ENCODE data around the gene NDUFA12. TPM values are rescaled to one million over a fixed set of nuclear protein-coding genes. Genes with fewer than 3 reads are reported as not detected.
A peak's percentile ranks its signal among the peaks of the same experiment; 100 is the strongest.
"Not testable (repeated sequence)": the region's sequence is repeated elsewhere in the genome, so short reads cannot be mapped to it uniquely, and the experiment has no call there.

NDUFA12 gene
- total and polyA plus RNA-seq, 9 donors: 78.0 to 124 (median 89.2) TPM

GRCh38 chr12:95006206-95006605 is 2.7 kb upstream of the NDUFA12 start:
- H3K4me3 ChIP-seq (ENCODE audit: low read length): no peak overlapping the region
- no CpG with 5 or more reads among the region's 4 CpGs for WGBS (ENCODE audit: insufficient coverage)
- peaks cover 3% of the 10 kb centered on the region for H3K4me1 ChIP-seq (ENCODE audit: control insufficient read depth, insufficient read depth, low read length)
- DNase-seq: no peak
- H3K27ac ChIP-seq (ENCODE audit: low read length): no peak overlapping the region
- H3K27me3 ChIP-seq (ENCODE audit: control insufficient read depth, insufficient read depth, low read length): no peaks in the 10 kb centered on the region
- peaks cover 2% of the 10 kb centered on the region for H3K36me3 ChIP-seq (ENCODE audit: control insufficient read depth, insufficient read depth, low read length)
- peaks cover 10% of the 10 kb centered on the region for H3K9me3 ChIP-seq (replicated peaks; ENCODE audit: control insufficient read depth, low read depth, low read length)

DNA sequence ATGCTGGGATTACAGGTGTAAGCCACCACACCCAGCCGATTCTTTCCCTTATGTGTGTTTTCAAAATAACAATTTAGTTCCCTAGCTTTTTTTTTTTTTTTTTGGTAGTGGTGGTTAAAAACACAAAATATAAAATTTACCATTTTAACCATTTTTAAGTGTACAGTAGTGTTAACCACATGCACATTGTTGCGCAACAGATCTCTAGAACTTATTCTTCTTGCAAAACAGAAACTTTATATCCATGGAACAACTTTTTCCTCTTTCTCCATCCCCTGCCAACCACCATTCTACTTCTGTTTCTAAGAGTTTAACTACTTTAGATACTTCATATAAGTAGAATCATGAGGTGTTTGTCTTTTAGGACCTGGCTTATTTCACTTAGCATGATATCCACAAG is 1.1 kb upstream of the NDUFA12 start:
- H3K36me3 ChIP-seq (ENCODE audit: control insufficient read depth, insufficient read depth, low read length): peaks cover 6% of the 10 kb centered on the region
- peak; percentile 17 for DNase-seq
- peaks cover 10% of the 10 kb centered on the region for H3K9me3 ChIP-seq (replicated peaks; ENCODE audit: control insufficient read depth, low read depth, low read length)
- peaks cover 3% of the 10 kb centered on the region for H3K4me1 ChIP-seq (ENCODE audit: control insufficient read depth, insufficient read depth, low read length)
- no peak overlapping the region for H3K27ac ChIP-seq (ENCODE audit: low read length)
- no peak overlapping the region for H3K4me3 ChIP-seq (ENCODE audit: low read length)
- H3K27me3 ChIP-seq (ENCODE audit: control insufficient read depth, insufficient read depth, low read length): no peaks in the 10 kb centered on the region
- no CpG with 5 or more reads among the region's 2 CpGs for WGBS (ENCODE audit: insufficient coverage)

GRCh38 chr12:95003921-95004272 is 400 bp upstream of the NDUFA12 start:
- Histone ChIP-seq H3K4me3 (ENCODE audit: low read length) (peak overlapping the region; percentile 85), H3K36me3 (ENCODE audit: control insufficient read depth, insufficient read depth, low read length) (peaks cover 6% of the 10 kb centered on the region), H3K9me3 (replicated peaks; ENCODE audit: control insufficient read depth, low read depth, low read length) (peaks cover 10% of the 10 kb centered on the region), H3K27ac (ENCODE audit: low read length) (peak overlapping the region; percentile 78), H3K27me3 (ENCODE audit: control insufficient read depth, insufficient read depth, low read length) (no peaks in the 10 kb centered on the region), H3K4me1 (ENCODE audit: control insufficient read depth, insufficient read depth, low read length) (peaks cover 3% of the 10 kb centered on the region)
- no peak for DNase-seq
- no CpG with 5 or more reads among the region's 15 CpGs for WGBS (ENCODE audit: insufficient coverage)

GRCh38 chr12:95002754-95003153 is 743 bp downstream of the NDUFA12 start:
- H3K4me3 ChIP-seq (ENCODE audit: low read length): peak overlapping the region; percentile 85
- H3K36me3 ChIP-seq (ENCODE audit: control insufficient read depth, insufficient read depth, low read length): peaks cover 6% of the 10 kb centered on the region
- no CpG with 5 or more reads among the region's 3 CpGs for WGBS (ENCODE audit: insufficient coverage)
- H3K9me3 ChIP-seq (replicated peaks; ENCODE audit: control insufficient read depth, low read depth, low read length): peaks cover 3% of the 10 kb centered on the region
- peak overlapping the region; percentile 94 for H3K27ac ChIP-seq (ENCODE audit: low read length)
- DNase-seq: no peak
- H3K27me3 ChIP-seq (ENCODE audit: control insufficient read depth, insufficient read depth, low read length): no peaks in the 10 kb centered on the region
- H3K4me1 ChIP-seq (ENCODE audit: control insufficient read depth, insufficient read depth, low read length): peaks cover 3% of the 10 kb centered on the region

DNA sequence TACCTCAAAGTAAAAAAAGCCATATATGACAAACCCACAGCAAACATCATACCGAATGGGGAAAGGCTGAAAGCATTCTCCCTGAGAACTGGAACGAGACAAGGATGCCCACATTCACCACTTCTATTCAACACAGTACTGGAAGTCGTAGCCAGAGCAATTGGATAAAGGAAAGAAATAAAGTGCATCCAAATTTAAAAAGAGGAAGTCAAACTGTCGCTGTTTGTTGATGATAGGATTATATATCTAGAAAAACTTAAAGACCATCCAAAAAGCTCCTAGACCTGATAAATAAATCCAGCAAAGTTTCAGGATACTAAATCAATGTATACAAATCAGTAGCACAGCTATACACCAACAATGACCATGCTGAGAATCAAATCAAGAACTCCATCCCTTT is 5.2 kb downstream of the NDUFA12 start:
- Histone ChIP-seq H3K4me1 (ENCODE audit: control insufficient read depth, insufficient read depth, low read length) (no peaks in the 10 kb centered on the region), H3K27me3 (ENCODE audit: control insufficient read depth, insufficient read depth, low read length) (no peaks in the 10 kb centered on the region), H3K36me3 (ENCODE audit: control insufficient read depth, insufficient read depth, low read length) (peaks cover 9% of the 10 kb centered on the region), H3K27ac (ENCODE audit: low read length) (no peak overlapping the region), H3K9me3 (replicated peaks; ENCODE audit: control insufficient read depth, low read depth, low read length) (no peaks in the 10 kb centered on the region), H3K4me3 (ENCODE audit: low read length) (no peak overlapping the region)
- no peak for DNase-seq
- no CpG with 5 or more reads among the region's 4 CpGs for WGBS (ENCODE audit: insufficient coverage)

GRCh38 chr12:94997726-94998125 is 5.8 kb downstream of the NDUFA12 start:
- no peak overlapping the region for H3K4me3 ChIP-seq (ENCODE audit: low read length)

DNA sequence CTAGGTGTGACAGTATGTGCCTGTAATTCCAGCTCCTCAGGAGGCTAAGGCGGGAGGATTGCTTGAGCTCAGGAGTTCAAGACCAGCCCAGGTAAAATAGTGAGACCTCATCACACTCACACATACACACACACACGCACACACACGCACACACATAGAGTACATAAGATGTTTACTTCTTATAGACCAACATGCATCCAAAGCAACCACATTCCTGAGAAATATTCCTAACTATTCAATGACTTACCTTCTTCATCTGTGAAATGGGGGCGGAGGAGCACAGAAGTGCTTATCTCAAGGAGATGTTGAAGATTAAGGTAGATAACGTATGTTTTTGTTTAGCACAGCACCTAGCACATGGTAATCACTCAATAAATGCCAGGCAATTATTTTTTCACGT is 6.4 kb downstream of the NDUFA12 start:
- H3K27me3 ChIP-seq (ENCODE audit: control insufficient read depth, insufficient read depth, low read length): no peaks in the 10 kb centered on the region
- no peaks in the 10 kb centered on the region for H3K9me3 ChIP-seq (replicated peaks; ENCODE audit: control insufficient read depth, low read depth, low read length)
- H3K36me3 ChIP-seq (ENCODE audit: control insufficient read depth, insufficient read depth, low read length): peaks cover 18% of the 10 kb centered on the region
- WGBS (ENCODE audit: insufficient coverage): no CpG with 5 or more reads among the region's 6 CpGs
- DNase-seq: no peak
- H3K4me1 ChIP-seq (ENCODE audit: control insufficient read depth, insufficient read depth, low read length): no peaks in the 10 kb centered on the region
- no peak overlapping the region for H3K4me3 ChIP-seq (ENCODE audit: low read length)
- H3K27ac ChIP-seq (ENCODE audit: low read length): no peak overlapping the region

More at GRCh38 chr12:94997726-94998125, 5.8 kb downstream of the NDUFA12 start:
- Histone ChIP-seq H3K9me3 (replicated peaks; ENCODE audit: control insufficient read depth, low read depth, low read length) (no peaks in the 10 kb centered on the region), H3K27ac (ENCODE audit: low read length) (no peak overlapping the region), H3K4me1 (ENCODE audit: control insufficient read depth, insufficient read depth, low read length) (no peaks in the 10 kb centered on the region), H3K36me3 (ENCODE audit: control insufficient read depth, insufficient read depth, low read length) (peaks cover 13% of the 10 kb centered on the region), H3K27me3 (ENCODE audit: control insufficient read depth, insufficient read depth, low read length) (no peaks in the 10 kb centered on the region)
- DNase-seq: no peak

DNA sequence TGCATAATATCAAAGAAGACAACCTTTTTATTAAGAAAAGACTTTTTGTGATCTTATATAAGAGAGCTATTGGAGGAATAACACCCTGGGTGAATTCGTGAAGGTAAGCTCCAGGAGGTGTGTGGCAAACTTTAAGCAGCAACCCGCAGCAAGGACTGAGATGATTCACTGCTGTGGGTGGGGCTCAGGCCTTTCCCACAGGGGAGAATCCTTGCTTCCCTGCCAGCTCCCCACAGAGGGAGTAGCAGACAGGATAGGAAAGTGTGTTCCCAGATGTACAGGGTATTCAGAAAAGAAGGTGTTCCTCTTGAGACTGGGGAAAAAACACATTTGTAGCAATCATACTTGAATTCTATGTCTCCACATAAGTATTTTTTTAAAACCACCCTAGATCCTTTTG is 9.2 kb downstream of the NDUFA12 start:
- Histone ChIP-seq H3K9me3 (replicated peaks; ENCODE audit: control insufficient read depth, low read depth, low read length) (no peaks in the 10 kb centered on the region), H3K36me3 (ENCODE audit: control insufficient read depth, insufficient read depth, low read length) (peaks cover 17% of the 10 kb centered on the region), H3K27ac (ENCODE audit: low read length) (no peak overlapping the region), H3K4me3 (ENCODE audit: low read length) (no peak overlapping the region), H3K4me1 (ENCODE audit: control insufficient read depth, insufficient read depth, low read length) (no peaks in the 10 kb centered on the region), H3K27me3 (ENCODE audit: control insufficient read depth, insufficient read depth, low read length) (no peaks in the 10 kb centered on the region)
- 100% methylated on average over 1 of the region's 2 CpGs for WGBS (ENCODE audit: insufficient coverage)
- no peak for DNase-seq

GRCh38 chr12:94993855-94994254 is 9.6 kb downstream of the NDUFA12 start:
- not testable (repeated sequence) for H3K9me3 ChIP-seq (replicated peaks; ENCODE audit: control insufficient read depth, low read depth, low read length); H3K4me1 ChIP-seq (ENCODE audit: control insufficient read depth, insufficient read depth, low read length); H3K27ac ChIP-seq (ENCODE audit: low read length); H3K27me3 ChIP-seq (ENCODE audit: control insufficient read depth, insufficient read depth, low read length); H3K4me3 ChIP-seq (ENCODE audit: low read length); DNase-seq
- peaks cover 17% of the 10 kb centered on the region for H3K36me3 ChIP-seq (ENCODE audit: control insufficient read depth, insufficient read depth, low read length)
- no CpG with 5 or more reads among the region's 3 CpGs for WGBS (ENCODE audit: insufficient coverage)

GRCh38 chr12:94990222-94990621 is 13.3 kb downstream of the NDUFA12 start:
- H3K36me3 ChIP-seq (ENCODE audit: control insufficient read depth, insufficient read depth, low read length): peaks cover 15% of the 10 kb centered on the region
- H3K27ac ChIP-seq (ENCODE audit: low read length): no peak overlapping the region

GRCh38 chr12:94988471-94988870 is 15.0 kb downstream of the NDUFA12 start:
- no peaks in the 10 kb centered on the region for H3K27me3 ChIP-seq (ENCODE audit: control insufficient read depth, insufficient read depth, low read length)
- H3K4me1 ChIP-seq (ENCODE audit: control insufficient read depth, insufficient read depth, low read length): no peaks in the 10 kb centered on the region
- no peak overlapping the region for H3K27ac ChIP-seq (ENCODE audit: low read length)
- no peaks in the 10 kb centered on the region for H3K9me3 ChIP-seq (replicated peaks; ENCODE audit: control insufficient read depth, low read depth, low read length)
- WGBS (ENCODE audit: insufficient coverage): 75% methylated on average over 5 of the region's 6 CpGs
- no peak overlapping the region for H3K4me3 ChIP-seq (ENCODE audit: low read length)
- DNase-seq: no peak
- H3K36me3 ChIP-seq (ENCODE audit: control insufficient read depth, insufficient read depth, low read length): peaks cover 19% of the 10 kb centered on the region

More at GRCh38 chr12:94990222-94990621, 13.3 kb downstream of the NDUFA12 start:
- Histone ChIP-seq H3K4me1 (ENCODE audit: control insufficient read depth, insufficient read depth, low read length) (no peaks in the 10 kb centered on the region), H3K4me3 (ENCODE audit: low read length) (no peak overlapping the region), H3K27me3 (ENCODE audit: control insufficient read depth, insufficient read depth, low read length) (no peaks in the 10 kb centered on the region), H3K9me3 (replicated peaks; ENCODE audit: control insufficient read depth, low read depth, low read length) (no peaks in the 10 kb centered on the region)
- WGBS (ENCODE audit: insufficient coverage): 89% methylated on average over 3 of the region's 3 CpGs
- no peak for DNase-seq
